ENCODE results near the gene GGACT.

DNA sequence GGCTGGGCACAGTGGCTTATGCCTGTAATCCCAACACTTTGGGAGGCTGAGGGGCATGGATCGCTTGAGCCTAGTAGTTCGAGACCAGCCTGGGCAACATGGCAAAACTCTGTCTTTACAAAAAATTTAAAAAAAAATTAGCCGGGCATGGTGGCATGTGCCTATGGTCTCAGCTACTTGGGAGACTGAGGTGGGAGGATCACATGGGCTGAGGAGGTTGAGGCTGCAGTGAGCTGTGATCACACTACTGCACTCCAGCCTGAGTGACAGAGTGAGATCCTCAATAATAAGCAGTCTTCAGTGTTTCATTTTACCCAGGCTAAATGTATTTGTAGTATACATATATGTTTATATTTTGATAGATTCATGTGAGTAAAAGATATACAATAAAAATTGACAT, 85.0 kb downstream of the GGACT start:
- TF ChIP-seq, protein P1, sequence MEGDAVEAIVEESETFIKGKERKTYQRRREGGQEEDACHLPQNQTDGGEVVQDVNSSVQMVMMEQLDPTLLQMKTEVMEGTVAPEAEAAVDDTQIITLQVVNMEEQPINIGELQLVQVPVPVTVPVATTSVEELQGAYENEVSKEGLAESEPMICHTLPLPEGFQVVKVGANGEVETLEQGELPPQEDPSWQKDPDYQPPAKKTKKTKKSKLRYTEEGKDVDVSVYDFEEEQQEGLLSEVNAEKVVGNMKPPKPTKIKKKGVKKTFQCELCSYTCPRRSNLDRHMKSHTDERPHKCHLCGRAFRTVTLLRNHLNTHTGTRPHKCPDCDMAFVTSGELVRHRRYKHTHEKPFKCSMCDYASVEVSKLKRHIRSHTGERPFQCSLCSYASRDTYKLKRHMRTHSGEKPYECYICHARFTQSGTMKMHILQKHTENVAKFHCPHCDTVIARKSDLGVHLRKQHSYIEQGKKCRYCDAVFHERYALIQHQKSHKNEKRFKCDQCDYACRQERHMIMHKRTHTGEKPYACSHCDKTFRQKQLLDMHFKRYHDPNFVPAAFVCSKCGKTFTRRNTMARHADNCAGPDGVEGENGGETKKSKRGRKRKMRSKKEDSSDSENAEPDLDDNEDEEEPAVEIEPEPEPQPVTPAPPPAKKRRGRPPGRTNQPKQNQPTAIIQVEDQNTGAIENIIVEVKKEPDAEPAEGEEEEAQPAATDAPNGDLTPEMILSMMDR (IDR thresholded peaks at IDR 0.05), result no peak
- TF ChIP-seq POLR2A (IDR thresholded peaks at IDR 0.05), result no peak

All from vagina (tissue), 2 donors.